Right lobe of liver (tissue), 6 donors: ENCODE data around the gene CD3E. TPM values are rescaled to one million over a fixed set of nuclear protein-coding genes. Genes with fewer than 3 reads are reported as not detected.

Source experiments
- ATAC-seq, 4 donors: fragments of 200-7000 bp; cut with Tn5 transposase; one replicate each; pipeline ENCODE4 v1.9.1; 2020; ENCODE audit warnings: mild to moderate bottlenecking in 4 of 4, moderate library complexity in 4 of 4
- DNase-seq, 3 donors: peaks; one replicate each; pipeline ENCODE4 v3.0.0-alpha.2; 2020
- H3K27ac ChIP-seq, 3 donors: fragments of 200-600 bp; one replicate each; pipeline ENCODE4 v1.8.0; 2022
- H3K27me3 ChIP-seq, 2 donors: fragments of 200-600 bp; one replicate each; pipeline ENCODE4 v1.8.0; 2022
- H3K36me3 ChIP-seq, 4 donors: fragments of 200-600 bp; sonication (generic) in 1 of 4; one replicate each; pipeline versions ENCODE4 v1.5.1 to v1.8.0; 2017 to 2022; ENCODE audit warnings: control low read depth in 1 of 4
- H3K4me1 ChIP-seq, 4 donors: fragments of 200-600 bp; sonication (generic) in 1 of 4; one replicate each; pipeline versions ENCODE4 v1.5.1 to v1.8.0; 2017 to 2022; ENCODE audit warnings: control low read depth in 1 of 4
- H3K4me3 ChIP-seq, 3 donors: fragments of 200-600 bp; one replicate each; pipeline ENCODE4 v1.8.0; 2022
- H3K9me3 ChIP-seq, 4 donors: fragments of 200-600 bp; sonication (generic) in 1 of 4; one replicate each; pipeline versions ENCODE4 v1.5.1 to v1.8.0; 2017 to 2022; ENCODE audit warnings: control low read depth in 1 of 4
- POLR2A ChIP-seq: fragments of 450-650 bp; IDR thresholded peaks from one replicate; pipeline ENCODE4 v1.6.1; 2017; ENCODE audit warnings: antibody characterized with exemption, mild to moderate bottlenecking
- WGBS: methylation state at CpG from one replicate; pipeline ENCODE4 v1.1.6; 2018; ENCODE audit warnings: low coverage, low lambda C conversion rate; ENCODE audit not compliant: insufficient coverage; ENCODE audit errors: missing lambda C conversion rate; 5-methylcytosine and 5-hydroxymethylcytosine counted together
- intact Hi-C, 2 donors: fragments of 100-400 bp; cut with DNase I; formaldehyde crosslinking; loops; one replicate each; pipeline versions ENCODE4 v1.11.2 to v1.14.1; 2022
- total RNA-seq, 6 experiments: library from RNA; depleted of rRNA in 2 of 6; stranded (reverse); fragments of >200 nt in 2 of 6; fragmentation: NEBNext Ultra II Directional in 3 of 6; extraction: Animal tissue kit (Norgen Biotek cat#: 25700) in 3 of 6; gene quantifications; one replicate each; pipeline versions ENCODE4 v1.1.0 to v1.2.4, GENCODE V29; 2016 to 2023
- TF ChIP-seq, protein P1 (sequence below), 4 donors: fragments of 200-600 bp in 3 of 4; fragments of 450-650 bp in 1 of 4; IDR thresholded peaks; one replicate each; pipeline versions ENCODE4 v1.5.1 to v1.8.0; 2016 to 2022; ENCODE audit warnings: antibody characterized with exemption in 4 of 4, mild to moderate bottlenecking in 2 of 4
- donor health status: DM: no; HTN: yes; CAD: no.
- donor health status: DM: no; HTN: no; CAD: no.
- donor health status: DM: no; HTN: no; CAD: no.
- donor health status: DM: no; HTN: yes; CAD: no.
- donor health status: DM: no; HTN: yes; CAD: no.

The CD3E gene
- total RNA-seq, 6 experiments from 2014 or later: 0.55 to 1.5 (median 0.90) TPM

DNA sequence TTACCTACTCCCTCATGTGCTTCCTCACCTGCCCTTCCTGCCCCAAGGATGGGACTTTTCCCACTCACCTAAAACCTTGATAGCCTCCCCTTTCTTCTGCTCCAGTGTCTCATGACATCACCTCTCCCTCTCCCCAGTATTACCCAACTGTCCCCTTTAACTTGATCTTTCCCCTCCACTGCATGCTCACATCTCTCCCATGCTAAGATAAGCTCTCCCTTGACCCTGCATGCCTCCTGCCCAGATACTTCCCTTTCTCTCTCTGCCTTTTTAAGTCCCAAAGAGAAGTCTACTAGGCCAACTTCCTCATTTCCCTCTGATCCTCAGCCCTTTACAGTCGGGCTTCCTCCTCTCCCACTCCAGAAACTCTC, 14.8 kb downstream of the CD3E start:
- no peak overlapping the region for H3K4me3 ChIP-seq
- H3K36me3 ChIP-seq: no peaks in the 10 kb centered on the region
- 69% methylated on average over 1 of the region's 1 CpG for WGBS
- ATAC-seq (peak in 1 of 4 donors; percentile 29), DNase-seq (no peak)
- H3K27me3 ChIP-seq: no peaks in the 10 kb centered on the region
- no peaks in the 10 kb centered on the region for H3K9me3 ChIP-seq
- no peak overlapping the region for H3K27ac ChIP-seq
- TF ChIP-seq POLR2A: no peak
- TF ChIP-seq, protein P1, sequence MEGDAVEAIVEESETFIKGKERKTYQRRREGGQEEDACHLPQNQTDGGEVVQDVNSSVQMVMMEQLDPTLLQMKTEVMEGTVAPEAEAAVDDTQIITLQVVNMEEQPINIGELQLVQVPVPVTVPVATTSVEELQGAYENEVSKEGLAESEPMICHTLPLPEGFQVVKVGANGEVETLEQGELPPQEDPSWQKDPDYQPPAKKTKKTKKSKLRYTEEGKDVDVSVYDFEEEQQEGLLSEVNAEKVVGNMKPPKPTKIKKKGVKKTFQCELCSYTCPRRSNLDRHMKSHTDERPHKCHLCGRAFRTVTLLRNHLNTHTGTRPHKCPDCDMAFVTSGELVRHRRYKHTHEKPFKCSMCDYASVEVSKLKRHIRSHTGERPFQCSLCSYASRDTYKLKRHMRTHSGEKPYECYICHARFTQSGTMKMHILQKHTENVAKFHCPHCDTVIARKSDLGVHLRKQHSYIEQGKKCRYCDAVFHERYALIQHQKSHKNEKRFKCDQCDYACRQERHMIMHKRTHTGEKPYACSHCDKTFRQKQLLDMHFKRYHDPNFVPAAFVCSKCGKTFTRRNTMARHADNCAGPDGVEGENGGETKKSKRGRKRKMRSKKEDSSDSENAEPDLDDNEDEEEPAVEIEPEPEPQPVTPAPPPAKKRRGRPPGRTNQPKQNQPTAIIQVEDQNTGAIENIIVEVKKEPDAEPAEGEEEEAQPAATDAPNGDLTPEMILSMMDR (IDR thresholded peaks at IDR 0.05): no peak
- intact Hi-C loops: no loop called here
- H3K4me1 ChIP-seq: peaks cover 0 to 19% (median 9%) of the 10 kb centered on the region in 4 donors

DNA sequence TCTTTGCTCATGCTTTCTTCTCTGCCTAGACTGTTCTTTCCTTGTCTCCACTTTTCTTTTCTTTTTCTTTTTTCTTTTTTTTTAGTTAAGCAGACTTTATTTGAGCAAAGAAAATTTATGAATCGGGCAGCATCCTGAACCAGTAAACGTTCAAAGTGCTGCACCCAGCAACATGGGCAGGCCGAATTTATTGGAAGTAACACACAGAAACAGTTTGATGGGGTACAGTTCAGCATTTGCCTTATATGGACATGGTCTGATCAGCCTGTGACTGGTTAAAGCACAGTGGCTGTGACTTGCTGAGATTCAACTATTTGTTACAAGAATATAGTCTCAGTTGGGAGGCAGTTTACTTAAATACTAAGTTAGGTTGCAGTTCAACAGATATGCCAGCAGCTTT, 16.0 kb downstream of the CD3E start:
- 90% methylated on average over 3 of the region's 3 CpGs for WGBS
- TF ChIP-seq POLR2A: no peak
- TF ChIP-seq, protein P1 (IDR thresholded peaks at IDR 0.05): no peak
- no peak overlapping the region for H3K4me3 ChIP-seq
- ATAC-seq (no peak), DNase-seq (no peak)
- intact Hi-C loops: no loop called here
- no peak overlapping the region for H3K27ac ChIP-seq
- no peaks in the 10 kb centered on the region for H3K27me3 ChIP-seq
- no peaks in the 10 kb centered on the region for H3K9me3 ChIP-seq
- no peaks in the 10 kb centered on the region for H3K36me3 ChIP-seq
- H3K4me1 ChIP-seq: peaks cover 0 to 14% (median 7%) of the 10 kb centered on the region in 4 donors

DNA sequence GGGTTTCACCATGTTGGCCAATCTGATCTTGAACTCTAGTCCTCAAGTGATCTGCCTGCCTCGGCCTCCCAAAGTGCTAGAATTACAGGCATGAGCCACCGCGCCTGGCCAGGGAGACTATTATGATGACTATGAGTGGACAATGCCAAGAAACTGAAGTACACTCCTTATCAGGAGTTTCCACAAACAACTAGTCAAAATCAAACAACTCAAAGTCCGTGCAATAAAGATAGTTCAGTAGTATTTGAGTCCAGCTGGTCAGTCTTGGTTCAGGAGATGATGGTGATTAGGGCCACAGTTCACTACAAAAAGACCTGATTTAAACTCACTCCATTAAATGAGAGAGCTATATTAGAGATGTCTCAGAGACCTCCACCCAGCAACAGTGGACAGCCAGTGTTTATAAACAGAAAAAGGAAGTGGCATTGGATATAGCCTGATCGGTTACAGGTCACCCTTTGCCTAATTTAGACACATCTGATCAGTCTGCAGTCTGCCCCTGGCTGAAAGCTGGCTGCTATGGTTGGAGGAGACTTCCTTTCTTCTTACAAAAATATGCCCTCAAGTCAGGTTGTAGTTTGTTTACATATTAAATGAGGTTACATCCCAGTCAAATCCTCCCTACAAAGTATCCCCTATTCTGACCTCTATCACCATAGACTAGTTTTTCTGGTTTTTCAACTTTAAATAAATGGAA, 17.0 kb downstream of the CD3E start:
- Histone ChIP-seq H3K36me3 (no peaks in the 10 kb centered on the region), H3K27ac (peak overlapping the region in 2 of 3 donors; percentile 44 to 47), H3K4me3 (no peak overlapping the region), H3K9me3 (no peaks in the 10 kb centered on the region), H3K4me1 (peaks cover 0 to 14% (median 7%) of the 10 kb centered on the region in 4 donors), H3K27me3 (no peaks in the 10 kb centered on the region)
- intact Hi-C loops: no loop called here
- TF ChIP-seq POLR2A: no peak
- TF ChIP-seq, protein P1 (IDR thresholded peaks at IDR 0.05): no peak
- WGBS: 32% methylated on average over 5 of the region's 5 CpGs
- DNase-seq (peak; percentile 52 to 83 (median 78)), ATAC-seq (peak; percentile 87 to 95 (median 91))

- 93% methylated on average over 6 of the region's 19 CpGs for WGBS
- H3K36me3 ChIP-seq: no peaks in the 10 kb centered on the region
- H3K4me1 ChIP-seq: peaks cover 0 to 14% (median 7%) of the 10 kb centered on the region in 4 donors
- DNase-seq (no peak), ATAC-seq (no peak)
- TF ChIP-seq POLR2A: no peak
- TF ChIP-seq, protein P1 (IDR thresholded peaks at IDR 0.05): no peak
- intact Hi-C loops: no loop called here
- no peaks in the 10 kb centered on the region for H3K27me3 ChIP-seq
- H3K4me3 ChIP-seq: no peak overlapping the region
- no peak overlapping the region for H3K27ac ChIP-seq
- no peaks in the 10 kb centered on the region for H3K9me3 ChIP-seq
Measured at GRCh38 chr11:118322721-118323120, 18.2 kb downstream of the CD3E start.
